GM18909 (cell line): ENCODE results near the gene LRRFIP1.
"Not testable (repeated sequence)": the region's sequence is repeated elsewhere in the genome, so short reads cannot be mapped to it uniquely, and the experiment has no call there.

Experiments
- ATAC-seq: cut with Tn5 transposase; IDR thresholded peaks from one replicate; pipeline ENCODE4 v1.9.1; 2021; ENCODE audit warnings: mild to moderate bottlenecking; ENCODE audit not compliant: unreplicated experiment, poor library complexity

The LRRFIP1 gene

DNA sequence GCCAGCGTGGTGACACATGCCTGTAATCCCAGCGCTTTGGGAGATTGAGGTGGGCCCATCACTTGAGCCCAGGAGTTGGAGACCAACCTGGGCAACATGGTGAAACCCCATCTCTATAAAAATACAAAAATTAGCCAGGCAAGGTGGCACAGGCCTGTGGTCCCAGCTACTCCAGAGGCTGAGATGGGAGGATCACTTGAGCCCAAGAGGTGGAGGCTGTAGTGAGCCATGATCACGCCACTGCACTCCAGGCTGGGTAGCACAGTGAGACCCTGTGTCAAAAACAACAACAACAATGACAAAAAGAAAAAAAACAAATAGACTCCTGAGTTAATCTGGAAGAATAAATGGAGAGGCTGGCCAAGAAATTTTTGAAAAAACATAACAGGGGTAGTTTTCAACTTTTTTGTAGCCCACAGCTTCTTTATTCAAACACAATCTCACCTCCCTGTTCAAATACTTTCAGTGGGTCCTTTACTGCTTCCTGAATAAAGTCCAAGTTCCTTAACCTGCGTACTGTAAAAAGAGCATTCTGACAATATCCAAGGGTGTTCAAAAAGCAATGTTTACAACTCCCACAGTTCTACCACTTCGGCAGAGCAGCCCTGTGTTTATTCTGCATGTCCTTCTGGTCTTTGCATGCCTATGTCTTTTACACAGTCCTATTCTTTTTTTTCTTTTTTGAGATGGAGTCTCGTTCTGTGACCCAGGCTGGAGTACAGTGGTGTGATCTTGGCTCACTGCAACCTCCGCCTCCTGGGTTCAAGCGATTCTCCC, 53.5 kb downstream of the LRRFIP1 start:
- no peak for ATAC-seq

GRCh38 chr2:237682151-237682550, 54.8 kb downstream of the LRRFIP1 start:
- no peak for ATAC-seq

DNA sequence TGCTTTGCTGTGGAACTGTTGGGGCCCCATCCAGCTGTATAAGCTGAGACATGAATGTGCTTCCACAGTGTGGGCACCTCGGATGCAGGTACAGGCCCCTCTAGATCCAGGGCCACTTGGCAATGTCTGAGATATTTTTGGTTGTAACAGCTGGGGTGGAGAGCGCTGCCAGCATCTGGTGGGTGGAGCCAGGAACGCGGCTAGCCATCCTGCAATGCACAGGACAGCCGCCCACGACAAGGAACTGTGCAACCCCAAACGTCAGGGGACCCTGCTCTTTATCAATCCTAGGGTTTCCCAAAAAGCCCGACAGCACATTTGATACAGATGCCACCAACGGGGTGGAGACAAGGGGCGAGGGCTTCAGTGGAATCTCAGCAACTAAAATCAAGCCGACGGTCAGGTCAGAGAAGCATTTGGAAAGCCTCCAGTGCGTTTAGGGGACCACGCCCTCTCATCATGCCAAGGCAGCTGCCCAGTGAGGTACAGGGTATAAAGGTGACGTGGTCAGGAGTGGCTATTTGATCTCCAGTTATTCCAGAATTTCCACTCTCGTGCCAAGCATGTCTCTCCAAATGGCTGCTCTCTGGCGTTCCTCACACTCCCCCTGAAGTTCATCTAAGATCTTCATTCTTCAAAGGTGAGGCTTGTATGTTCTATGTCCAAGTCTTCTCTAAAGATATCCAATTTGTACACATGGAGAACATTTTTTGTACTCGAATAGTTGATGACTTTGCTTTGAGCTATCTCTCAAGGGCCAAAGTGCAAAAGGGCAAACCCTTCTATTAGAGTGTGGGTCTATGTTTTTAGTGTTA, 55.7 kb downstream of the LRRFIP1 start:
- ATAC-seq = no peak

- ATAC-seq = no peak
These were observed 58.0 kb downstream of the LRRFIP1 start for GRCh38 chr2:237685408-237685807.

GRCh38 chr2:237686659-237687136, 59.3 kb downstream of the LRRFIP1 start:
- ATAC-seq = no peak

- no peak for ATAC-seq
These were observed 60.7 kb downstream of the LRRFIP1 start for GRCh38 chr2:237688081-237688480.

DNA sequence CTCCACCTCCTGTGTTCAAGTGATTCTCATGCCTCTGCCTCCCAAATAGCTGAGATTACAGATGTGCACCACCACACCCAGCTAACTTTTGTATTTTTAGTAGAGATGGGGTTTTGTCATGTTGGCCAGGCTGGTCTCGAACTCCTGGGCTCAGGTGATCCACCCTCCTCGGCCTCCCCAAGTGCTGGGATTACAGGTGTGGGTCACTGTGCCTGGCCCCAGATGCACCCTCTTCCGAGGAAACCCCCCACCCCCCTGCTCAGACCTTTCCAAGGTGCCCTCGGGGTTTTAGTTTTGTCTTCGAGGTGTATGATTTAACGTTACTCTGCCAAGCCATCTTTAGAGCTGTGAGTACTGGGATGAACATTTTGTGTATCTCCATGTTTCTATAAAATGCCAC, 61.2 kb downstream of the LRRFIP1 start:
- ATAC-seq = not testable (repeated sequence)

GRCh38 chr2:237689336-237690131, 62.1 kb downstream of the LRRFIP1 start:
- ATAC-seq = no peak

GRCh38 chr2:237691029-237691907, 63.9 kb downstream of the LRRFIP1 start:
- ATAC-seq = peak; percentile 35

DNA sequence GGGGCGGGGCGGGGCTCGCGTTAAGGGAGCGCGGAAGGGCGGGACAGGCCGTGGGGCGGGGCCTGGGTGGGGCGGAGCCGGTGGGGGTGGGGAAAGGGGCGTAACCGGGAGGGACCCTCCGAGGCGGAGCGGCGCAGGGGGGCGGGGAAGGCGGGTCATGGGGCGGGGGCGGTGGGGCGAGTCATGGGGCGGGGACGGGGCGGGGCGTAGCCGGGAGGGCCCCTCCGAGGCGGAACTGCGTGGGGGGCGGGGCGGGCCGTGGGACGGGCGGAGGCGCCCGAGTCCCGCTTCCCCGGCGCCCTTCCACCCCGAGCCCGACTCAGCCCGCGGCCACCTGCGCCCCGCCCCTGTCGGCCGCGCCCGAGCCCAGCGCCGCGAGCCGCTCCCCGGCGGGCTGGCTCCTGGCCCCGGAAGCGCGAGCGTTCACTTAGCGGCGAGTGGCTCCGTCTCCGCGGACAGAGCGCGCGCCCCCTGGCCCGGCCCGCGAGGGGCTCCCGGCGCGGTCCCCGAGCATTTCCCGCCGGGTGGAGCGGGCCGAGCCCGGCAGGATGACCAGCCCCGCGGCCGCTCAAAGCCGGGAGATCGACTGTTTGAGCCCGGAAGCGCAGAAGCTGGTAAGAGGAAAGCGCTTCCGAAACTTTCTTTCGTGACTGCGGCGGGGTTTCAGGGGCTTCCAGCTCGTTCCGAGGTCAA, 64.7 kb downstream of the LRRFIP1 start:
- peak; percentile 54 for ATAC-seq

DNA sequence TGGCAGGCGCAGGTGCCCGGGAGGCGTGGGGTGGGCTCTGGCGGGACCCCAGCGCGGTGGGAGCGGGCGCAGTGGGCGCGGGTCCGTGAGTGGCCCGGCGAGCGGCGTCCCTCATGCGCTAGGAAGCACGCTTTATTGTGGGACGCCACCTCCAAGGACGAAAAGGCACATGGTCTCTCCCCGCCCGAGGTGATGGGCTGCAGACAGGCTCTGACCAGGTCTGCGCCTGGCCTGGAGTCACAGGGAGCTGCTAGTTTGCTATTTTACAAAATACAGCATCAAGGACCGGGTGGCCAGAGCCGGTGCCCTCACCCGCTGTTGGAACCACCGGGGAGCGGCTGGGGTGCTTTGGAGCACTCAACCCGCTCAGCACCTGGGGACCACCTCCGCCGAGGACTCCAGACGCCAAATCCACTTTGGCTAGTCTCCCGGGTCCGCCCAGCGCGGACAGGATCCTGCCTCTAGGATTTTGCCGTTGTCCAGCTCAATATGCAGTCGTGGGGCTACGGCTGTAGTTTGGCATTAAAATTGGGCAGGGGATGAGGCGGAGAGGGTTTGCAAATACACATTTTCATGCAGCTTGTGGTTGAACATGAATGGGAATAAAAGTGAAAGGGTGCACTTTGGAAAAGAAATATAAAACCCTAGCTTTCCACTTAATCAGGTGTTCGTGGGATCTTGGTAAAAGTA, 65.4 kb downstream of the LRRFIP1 start:
- peak; percentile 7 for ATAC-seq

DNA sequence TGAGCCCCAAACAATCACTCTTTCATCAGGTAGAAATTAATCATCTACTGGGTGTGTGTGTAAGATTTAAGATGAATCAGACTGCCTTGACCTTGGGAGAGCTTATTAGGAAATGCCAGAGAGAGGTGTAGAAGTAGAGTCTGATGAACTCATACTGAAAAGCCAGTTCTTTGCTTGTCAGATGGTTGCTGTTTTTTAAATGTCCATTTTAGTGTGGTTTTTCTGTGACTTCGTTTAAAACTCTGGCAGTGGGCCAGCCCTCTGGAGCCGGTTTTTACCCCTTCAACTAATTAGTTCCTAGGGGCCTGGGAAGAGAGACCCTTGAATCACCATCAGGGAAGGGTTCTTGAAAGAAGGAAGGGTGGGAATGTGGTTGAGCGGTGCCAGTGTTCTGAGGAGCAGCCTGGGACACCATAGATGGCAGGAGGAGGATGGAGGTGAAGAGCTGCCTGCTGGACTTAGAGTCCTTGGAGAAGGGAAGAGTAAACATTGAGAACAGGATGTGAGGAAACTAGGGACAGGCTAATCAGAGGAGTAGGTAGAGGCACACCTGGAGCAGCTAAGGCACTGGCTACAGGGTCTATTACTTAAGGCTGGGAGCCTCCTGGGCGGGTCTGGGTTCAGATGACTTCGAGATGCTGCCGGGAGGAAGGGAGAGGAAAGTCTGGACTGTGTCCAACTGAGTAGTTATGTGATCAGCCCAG, 66.1 kb downstream of the LRRFIP1 start:
- no peak for ATAC-seq

DNA sequence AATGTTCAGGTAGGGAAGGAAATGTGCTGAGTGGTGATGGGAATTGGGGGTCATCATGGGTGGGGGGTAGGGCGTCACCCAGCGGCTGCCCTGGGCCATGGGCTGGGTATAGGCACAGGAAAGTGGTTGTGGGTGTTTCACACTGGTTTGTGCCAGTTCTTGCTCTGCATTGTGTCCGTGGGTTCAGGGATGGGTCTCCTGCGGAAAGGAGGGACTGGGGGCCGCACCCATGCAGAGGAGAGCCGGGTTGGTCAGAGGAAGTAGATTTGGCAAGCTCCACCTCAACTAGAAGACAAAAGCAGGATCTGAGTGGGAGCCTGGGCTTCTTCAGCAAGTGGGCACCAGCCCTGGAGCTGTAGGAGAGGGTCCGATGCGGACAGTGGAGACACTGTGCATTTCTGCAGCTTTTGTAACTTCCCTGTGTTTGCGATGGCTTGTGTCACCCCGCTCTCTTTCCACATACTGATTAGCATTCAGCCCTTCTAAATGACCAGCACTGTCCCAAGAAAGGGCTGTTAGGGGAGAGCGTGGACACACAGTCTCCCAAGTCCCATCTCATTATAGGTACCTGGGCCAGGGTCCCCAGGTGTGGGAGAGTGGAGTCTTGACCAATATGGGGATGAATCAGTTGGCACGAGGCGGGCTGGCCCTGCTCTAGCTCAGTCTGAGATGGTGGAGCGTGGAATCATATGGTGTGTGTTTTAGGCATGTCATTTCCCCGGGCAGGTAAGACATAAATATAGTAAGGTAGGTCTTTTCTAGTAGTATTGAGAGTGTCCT, 67.2 kb downstream of the LRRFIP1 start:
- no peak for ATAC-seq

- no peak for ATAC-seq
These were observed 67.9 kb downstream of the LRRFIP1 start for GRCh38 chr2:237695201-237695780.

- ATAC-seq = peak; percentile 22
These were observed 69.1 kb downstream of the LRRFIP1 start for GRCh38 chr2:237696461-237696860.

DNA sequence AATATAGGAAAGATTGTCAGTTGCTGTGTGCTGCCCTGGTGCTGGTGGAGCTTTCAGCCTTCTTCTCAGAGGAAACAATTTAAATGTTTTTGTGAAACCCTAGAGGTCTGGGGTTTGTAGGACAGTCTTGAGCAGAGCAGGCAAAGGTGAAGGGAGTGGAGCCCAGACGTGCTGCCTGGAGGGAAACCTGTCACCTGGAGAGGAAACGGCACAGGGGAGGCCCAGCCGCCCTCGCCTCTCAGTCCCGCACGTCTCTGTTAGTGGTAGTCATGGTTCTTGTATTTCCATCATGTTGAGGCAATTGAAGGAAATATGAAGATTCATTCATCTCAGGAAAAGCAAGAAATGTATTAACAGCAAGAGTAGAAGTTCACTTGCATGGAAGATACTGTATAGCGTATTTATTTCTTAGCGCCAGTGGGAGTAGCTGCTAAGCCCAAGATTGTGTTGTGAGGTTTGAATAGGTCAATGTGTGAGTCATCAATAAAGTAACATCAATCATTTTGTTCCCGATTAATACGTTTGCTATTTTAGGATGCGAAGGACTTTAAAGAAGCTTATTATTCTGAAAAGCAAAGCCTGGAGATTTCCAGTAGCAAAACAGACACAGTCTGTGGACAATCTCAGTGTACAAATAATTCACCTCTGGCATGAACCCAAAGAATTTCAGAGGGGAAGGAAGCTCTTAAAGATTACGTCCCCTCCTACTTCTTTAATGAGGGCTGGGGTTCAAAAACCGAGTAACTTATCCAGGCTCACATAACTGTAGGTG, 70.4 kb downstream of the LRRFIP1 start:
- no peak for ATAC-seq
